H1 (cell line): ENCODE measurements around the gene HTR5A. TPM values are rescaled to one million over a fixed set of nuclear protein-coding genes. Genes with fewer than 3 reads are reported as not detected.
A peak's percentile ranks its signal among the peaks of the same experiment; 100 is the strongest.

Experiments used
- CTCF ChIA-PET: fragments of 300-600 bp; sonication (Branson Sonifier 250); formaldehyde crosslinking; loops from one replicate; lab custom pipeline; 2021; ENCODE audit not compliant: partially characterized antibody; lab: Charles Lee
- POLR2A ChIA-PET: fragments of 300-600 bp; sonication (Branson Sonifier 250); formaldehyde crosslinking; loops from one replicate; lab custom pipeline; 2021; ENCODE audit warnings: inconsistent platforms; ENCODE audit not compliant: partially characterized antibody; lab: Charles Lee
- DNase-seq, 2 experiments: peaks; one replicate each; pipeline versions ENCODE4 v3.0.0 to v3.0.0-alpha.2; 2010 to 2022; ENCODE audit warnings: low spot score in 2 of 2, low read depth in 1 of 2, mixed read lengths in 1 of 2
- FAIRE-seq: peaks from 2 replicates; lab custom pipeline; 2011; peaks lifted over from hg19 to GRCh38; lab: Jason Lieb, UNC
- H2AFZ ChIP-seq: 2 replicates; pipeline ENCODE4 v1.8.1; 2012; ENCODE audit warnings: low read length, inconsistent platforms
- H2AK5ac ChIP-seq: 2 replicates; pipeline ENCODE4 v1.6.1; 2013; ENCODE audit warnings: low read depth, low read length
- H2BK120ac ChIP-seq: replicated peaks from 2 replicates; pipeline ENCODE3; 2013; ENCODE audit warnings: low read depth, low read length, inconsistent platforms
- H2BK12ac ChIP-seq: 2 replicates; pipeline ENCODE4 v1.6.1; 2013; ENCODE audit warnings: low read depth, low read length
- H2BK15ac ChIP-seq: 2 replicates; pipeline ENCODE4 v1.6.1; 2013; ENCODE audit warnings: low read length
- H2BK20ac ChIP-seq: 2 replicates; pipeline ENCODE4 v1.6.1; 2013; ENCODE audit warnings: low read length
- H2BK5ac ChIP-seq: 2 replicates; pipeline ENCODE4 v1.6.1; 2013; ENCODE audit warnings: low read depth, low read length
- H3K14ac ChIP-seq: 2 replicates; pipeline ENCODE4 v1.6.1; 2013; ENCODE audit warnings: inconsistent platforms; ENCODE audit not compliant: insufficient read length
- H3K18ac ChIP-seq: 2 replicates; pipeline ENCODE4 v1.6.1; 2013; ENCODE audit warnings: low read length; ENCODE audit errors: extremely low read depth
- H3K23ac ChIP-seq: 2 replicates; pipeline ENCODE4 v1.6.1; 2013; ENCODE audit warnings: inconsistent platforms; ENCODE audit not compliant: insufficient read length
- H3K23me2 ChIP-seq: 2 replicates; pipeline ENCODE4 v1.6.1; 2013; ENCODE audit warnings: low read depth, low read length
- H3K27ac ChIP-seq: 2 replicates; pipeline ENCODE4 v1.6.1; 2011; ENCODE audit warnings: low read depth, low read length, inconsistent platforms
- H3K27me3 ChIP-seq, 4 experiments: replicated peaks in 1 of 4; 1 replicate in 1 of 4; 2 replicates in 3 of 4; pipeline versions ENCODE4 v1.6.1 to v1.8.1; 2011 to 2013; ENCODE audit warnings: low read length in 3 of 4, mild to moderate bottlenecking in 3 of 4, inconsistent platforms in 2 of 4, mixed read lengths in 2 of 4, moderate library complexity in 1 of 4; ENCODE audit not compliant: control insufficient read depth in 3 of 4, insufficient read depth in 3 of 4; ENCODE audit errors: extremely low read depth in 1 of 4
- H3K36me3 ChIP-seq, 4 experiments: 2 replicates each; pipeline versions ENCODE4 v1.6.1 to v1.8.1; 2011 to 2013; ENCODE audit warnings: mild to moderate bottlenecking in 4 of 4, low read length in 3 of 4, moderate library complexity in 2 of 4, control low read depth in 1 of 4, inconsistent platforms in 1 of 4; ENCODE audit not compliant: insufficient read depth in 4 of 4, control insufficient read depth in 2 of 4
- H3K4ac ChIP-seq: replicated peaks from 2 replicates; pipeline ENCODE3; 2013; ENCODE audit warnings: low read length, low read depth, mixed read lengths, inconsistent platforms; ENCODE audit not compliant: insufficient read length
- H3K4me1 ChIP-seq, 4 experiments: replicated peaks in 1 of 4; 1 replicate in 1 of 4; 2 replicates in 3 of 4; pipeline versions ENCODE4 v1.6.1 to v1.8.1; 2011 to 2013; ENCODE audit warnings: low read length in 3 of 4, inconsistent platforms in 2 of 4, mixed read lengths in 1 of 4; ENCODE audit not compliant: insufficient read depth in 4 of 4, control insufficient read depth in 3 of 4
- H3K4me2 ChIP-seq, 2 experiments: 2 replicates each; pipeline versions ENCODE4 v1.6.1 to v1.8.1; 2011 to 2013; ENCODE audit warnings: low read depth in 2 of 2, low read length in 2 of 2, control low read depth in 1 of 2, inconsistent platforms in 1 of 2, mild to moderate bottlenecking in 1 of 2; ENCODE audit not compliant: insufficient read depth in 1 of 2
- H3K4me3 ChIP-seq, 4 experiments: fragments of 200-600, 300-600 bp in 1 of 4; sonication (generic), shearing (Covaris generic), sonication (Bioruptor Twin) in 1 of 4; 2 replicates each; pipeline versions ENCODE4 v1.5.1 to v1.8.1; 2011 to 2016; ENCODE audit warnings: low read length in 4 of 4, low read depth in 3 of 4, control low read depth in 2 of 4, inconsistent platforms in 2 of 4, mild to moderate bottlenecking in 2 of 4, mixed read lengths in 1 of 4, moderate library complexity in 1 of 4; ENCODE audit not compliant: insufficient read depth in 2 of 4; ENCODE audit errors: extremely low read depth in 1 of 4
- H3K56ac ChIP-seq: replicated peaks from 2 replicates; pipeline ENCODE3; 2013; ENCODE audit warnings: low read depth, mild to moderate bottlenecking, mixed read lengths, low read length, inconsistent platforms; ENCODE audit not compliant: insufficient read length
- H3K79me1 ChIP-seq: 2 replicates; pipeline ENCODE4 v1.6.1; 2013; ENCODE audit warnings: low read depth, low read length, control low read depth
- H3K79me2 ChIP-seq, 2 experiments: 2 replicates each; pipeline versions ENCODE4 v1.6.1 to v1.8.1; 2012 to 2013; ENCODE audit warnings: low read length in 2 of 2, mild to moderate bottlenecking in 2 of 2, inconsistent platforms in 1 of 2; ENCODE audit not compliant: insufficient read depth in 2 of 2, control insufficient read depth in 1 of 2
- H3K9ac ChIP-seq, 4 experiments: replicated peaks in 1 of 4; 1 replicate in 1 of 4; 2 replicates in 3 of 4; pipeline versions ENCODE4 v1.6.1 to v1.8.1; 2011 to 2013; ENCODE audit warnings: low read depth in 3 of 4, low read length in 3 of 4, control low read depth in 2 of 4, mild to moderate bottlenecking in 2 of 4, moderate library complexity in 2 of 4, inconsistent platforms in 1 of 4; ENCODE audit errors: extremely low read depth in 1 of 4
- H3K9me3 ChIP-seq, 2 experiments: 2 replicates each; pipeline versions ENCODE4 v1.6.1 to v1.8.1; 2012 to 2013; ENCODE audit warnings: mild to moderate bottlenecking in 2 of 2, moderate library complexity in 2 of 2, control low read depth in 1 of 2, inconsistent platforms in 1 of 2, low read depth in 1 of 2, low read length in 1 of 2, mixed read lengths in 1 of 2; ENCODE audit not compliant: insufficient read depth in 2 of 2
- H4K20me1 ChIP-seq, 2 experiments: replicated peaks in 1 of 2; 2 replicates each; pipeline versions ENCODE3 to v1.8.1; 2011 to 2013; ENCODE audit warnings: inconsistent platforms in 2 of 2, low read length in 2 of 2, mild to moderate bottlenecking in 1 of 2; ENCODE audit not compliant: insufficient read depth in 2 of 2, control insufficient read depth in 1 of 2
- H4K5ac ChIP-seq: 2 replicates; pipeline ENCODE4 v1.6.1; 2013; ENCODE audit warnings: low read length, low read depth, mixed read lengths, inconsistent platforms; ENCODE audit not compliant: insufficient read length
- H4K8ac ChIP-seq: 2 replicates; pipeline ENCODE4 v1.8.0; 2013; ENCODE audit warnings: mild to moderate bottlenecking, moderate library complexity, low read length, inconsistent platforms; ENCODE audit not compliant: insufficient read depth; ENCODE audit errors: extremely low read depth
- H4K91ac ChIP-seq: replicated peaks from 2 replicates; pipeline ENCODE3; 2013; ENCODE audit warnings: low read length, mixed read lengths, inconsistent platforms; ENCODE audit not compliant: insufficient read length
- ATF2 ChIP-seq: IDR thresholded peaks from 2 replicates; pipeline ENCODE4 v1.6.1; 2012; ENCODE audit warnings: low read length, inconsistent platforms
- CBX5 ChIP-seq: fragments of 300-800, 300-1000 bp; sonication (generic); IDR thresholded peaks from 2 replicates; pipeline ENCODE4 v1.7.1; 2016; ENCODE audit warnings: antibody characterized with exemption, low read length, low read depth
- CTCF ChIP-seq, 3 experiments: IDR thresholded peaks; 1 replicate in 2 of 3; 2 replicates in 1 of 3; pipeline versions ENCODE4 v1.5.1 to v1.6.1; 2011; ENCODE audit warnings: low read length in 3 of 3, mild to moderate bottlenecking in 3 of 3, inconsistent platforms in 2 of 3, low read depth in 1 of 3, moderate library complexity in 1 of 3; ENCODE audit not compliant: insufficient read depth in 1 of 3; ENCODE audit errors: control extremely low read depth in 1 of 3
- EZH2 ChIP-seq: fragments of 200-600 bp; sonication (generic); IDR thresholded peaks from 2 replicates; pipeline ENCODE4 v1.7.1; 2012; ENCODE audit warnings: low read depth, mild to moderate bottlenecking, moderate library complexity, low read length, inconsistent platforms; ENCODE audit not compliant: severe bottlenecking
- RAD21 ChIP-seq, 2 experiments: IDR thresholded peaks in 1 of 2; conservative IDR thresholded peaks in 1 of 2; 2 replicates each; pipeline ENCODE4 v1.6.1; 2011; ENCODE audit warnings: low read depth in 2 of 2, low read length in 2 of 2, improper control_type of control experiment in 1 of 2, inconsistent platforms in 1 of 2, mild to moderate bottlenecking in 1 of 2, moderate library complexity in 1 of 2
- WGBS, 2 experiments: shearing (Covaris generic) in 1 of 2; methylation state at CpG; one replicate each; pipeline versions ENCODE4 v1.1.6 to v1.1.7; 2013 to 2015; ENCODE audit warnings: low lambda C conversion rate in 2 of 2, mixed read lengths in 2 of 2, inconsistent platforms in 1 of 2, low coverage in 1 of 2, missing lambda C conversion rate in 1 of 2; ENCODE audit not compliant: insufficient replicate concordance in 2 of 2, insufficient coverage in 1 of 2, insufficient read length in 1 of 2; ENCODE audit errors: extremely low coverage in 1 of 2, missing lambda C conversion rate in 1 of 2; 5-methylcytosine and 5-hydroxymethylcytosine counted together
- polyA plus RNA-seq, 7 experiments: library from polyadenylated mRNA; depleted of rRNA in 3 of 7; stranded (reverse) in 5 of 7; unstranded in 2 of 7; fragments of >200 nt in 5 of 7; fragments of 200-250 nt in 2 of 7; gene quantifications; 1 replicate in 5 of 7; 2 replicates in 1 of 7; 4 replicates in 1 of 7; pipeline versions ENCODE4 v1.2.1 to v1.2.3, GENCODE V29; 2011 to 2013; ENCODE audit warnings: missing spikeins in 2 of 7, mixed read lengths in 2 of 7
- total RNA-seq: library from RNA; stranded (reverse); fragmentation: NEBNext Ultra II Directional; extraction: Animal tissue kit (Norgen Biotek cat#: 25700); gene quantifications from 2 replicates; pipeline ENCODE4 v1.2.1, GENCODE V29; 2021

HTR5A gene
- total and polyA plus RNA-seq, 2 of the 8 experiments (the other 6 are each of a cell fraction or from before 2014, with no cell fraction given), result 0.02 TPM; not detected in 1

GRCh38 chr7:155020996-155021395, 49.1 kb upstream of the HTR5A start:
- Histone ChIP-seq H3K27me3 (no peaks in the 10 kb centered on the region), H3K23ac (no peak overlapping the region), H3K79me1 (no peaks in the 10 kb centered on the region), H2BK20ac (no peak overlapping the region), H3K4ac (no peak overlapping the region), H4K5ac (no peak overlapping the region), H3K36me3 (no peaks in the 10 kb centered on the region), H3K4me2 (no peak overlapping the region), H3K23me2 (no peaks in the 10 kb centered on the region), H3K9me3 (no peaks in the 10 kb centered on the region), H3K18ac (no peak overlapping the region), H3K4me1 (no peaks in the 10 kb centered on the region; a peak in 2 of 7 replicates), H3K79me2 (no peaks in the 10 kb centered on the region), H2BK15ac (no peak overlapping the region), H4K8ac (no peak overlapping the region), H3K27ac (no peak overlapping the region), H2AK5ac (no peak overlapping the region), H2AFZ (no peak overlapping the region), H4K91ac (no peak overlapping the region), H3K14ac (no peak overlapping the region), H2BK120ac (no peak overlapping the region), H3K56ac (no peak overlapping the region), H3K9ac (no peak overlapping the region), H2BK12ac (no peak overlapping the region), H2BK5ac (no peak overlapping the region), H4K20me1 (no peaks in the 10 kb centered on the region)
- CTCF ChIA-PET, result interaction anchor here (0.8 to 13.3 kb wide), 20 partner anchors 9 to 338 kb away, joined by 3 to 136 read pairs (median 4); partner anchors contain the start of gene INSIG1
- 74% methylated on average over 5 of the region's 5 CpGs; no CpG with 5 or more reads in 1 of the 2 experiments for WGBS, 2 experiments
- FAIRE-seq, result no peak
- DNase-seq, result peak in 1 of 2 experiments; percentile 42
- POLR2A ChIA-PET, result interaction anchor here (1.6 kb wide), 1 partner anchor 10 kb away, joined by 5 read pairs; no protein-coding TSS in a partner anchor
- TF ChIP-seq CBX5 (no peak), EZH2 (no peak), ATF2 (no peak), CTCF (IDR thresholded peaks at IDR 0.05; ENCODE audit: control extremely low read depth in 1 of 3, insufficient read depth in 1 of 3, low read depth in 1 of 3, low read length in 3 of 3) (peak; percentile 34 to 54 (median 36); a peak in 3 of 4 replicates), RAD21 (IDR thresholded peaks at IDR 0.05 in 1 of 2, conservative IDR thresholded peaks at IDR 0.05 in 1 of 2; ENCODE audit: low read depth in 2 of 2, low read length in 2 of 2) (peak; percentile 57 to 58)
- TF ChIP-seq, all 59 proteins: peak for 2
- no peak overlapping the region for H3K4me3 ChIP-seq
